OCI-LY3 (cell line): ENCODE measurements around the gene LETM1.

Experiments used
- H2AFZ ChIP-seq: fragments of 200-600, 300-600 bp; shearing (Covaris generic); 2 replicates; pipeline ENCODE4 v1.6.0; 2014; ENCODE audit warnings: antibody characterized with exemption, low read depth, low read length
- H3K27ac ChIP-seq: fragments of 200-600, 300-600 bp; sonication (generic); 2 replicates; pipeline ENCODE4 v1.5.1; 2014; ENCODE audit warnings: mild to moderate bottlenecking, low read length, moderate library complexity, mixed read lengths
- H3K27me3 ChIP-seq: fragments of 200-600, 300-600 bp; sonication (generic); 2 replicates; pipeline ENCODE4 v1.6.1; 2014; ENCODE audit warnings: low read depth, low read length, mixed read lengths
- H3K36me3 ChIP-seq: fragments of 200-600, 300-600 bp; sonication (generic); replicated peaks from 2 replicates; pipeline ENCODE3; 2014; ENCODE audit warnings: low read depth, low read length, mixed read lengths
- H3K4me1 ChIP-seq: fragments of 300-600, 200-600 bp; sonication (generic); 2 replicates; pipeline ENCODE4 v1.6.1; 2014; ENCODE audit warnings: low read length, mixed read lengths
- H3K4me2 ChIP-seq: fragments of 200-600, 300-600 bp; sonication (generic); 2 replicates; pipeline ENCODE4 v1.6.1; 2014; ENCODE audit warnings: low read length, mixed read lengths
- H3K4me3 ChIP-seq: fragments of 300-600, 200-600 bp; sonication (generic); 2 replicates; pipeline ENCODE4 v1.5.1; 2014; ENCODE audit warnings: antibody characterized with exemption, mild to moderate bottlenecking, low read length, moderate library complexity
- H3K79me2 ChIP-seq: fragments of 300-600, 200-600 bp; shearing (Covaris generic); 2 replicates; pipeline ENCODE4 v1.6.1; 2014; ENCODE audit warnings: mild to moderate bottlenecking, low read length, mixed read lengths
- H3K9ac ChIP-seq: fragments of 300-600, 200-600 bp; shearing (Covaris generic); 2 replicates; pipeline ENCODE4 v1.6.0; 2014; ENCODE audit warnings: mild to moderate bottlenecking, low read length, moderate library complexity
- H3K9me3 ChIP-seq: fragments of 200-600, 300-600 bp; shearing (Covaris generic); 2 replicates; pipeline ENCODE4 v1.6.1; 2014; ENCODE audit warnings: low read length, mixed read lengths; ENCODE audit not compliant: insufficient read depth
- H4K20me1 ChIP-seq: fragments of 200-600, 300-600 bp; sonication (generic); 2 replicates; pipeline ENCODE4 v1.6.1; 2016; ENCODE audit warnings: low read length, mixed read lengths; ENCODE audit not compliant: insufficient read depth
- CTCF ChIP-seq: fragments of 200-600, 300-600 bp; sonication (generic); IDR thresholded peaks from 2 replicates; pipeline ENCODE4 v1.5.1; 2014; ENCODE audit warnings: antibody characterized with exemption, low read length, low read depth
- EZH2phosphoT487 ChIP-seq: fragments of 200-600 bp; shearing (Covaris generic); IDR thresholded peaks from 2 replicates; pipeline ENCODE4 v1.6.1; 2018; ENCODE audit warnings: antibody characterized with exemption, mixed run types, low read depth

Gene LETM1

GRCh38 chr4:1856943-1857699 lies 1.2 kb upstream of the LETM1 start:
- Histone ChIP-seq H3K9ac (peak overlapping the region; percentile 75), H3K79me2 (peaks cover 53% of the 10 kb centered on the region), H3K27ac (peak overlapping the region; percentile 47; the same call in 1 of the 2 replicates)

GRCh38 chr4:1855333-1856070 lies 454 bp downstream of the LETM1 start:
- H3K27ac ChIP-seq = peak overlapping the region; percentile 10
- H3K27me3 ChIP-seq = no peaks in the 10 kb centered on the region
- peak overlapping the region; percentile 94 for H3K4me3 ChIP-seq
- peaks cover 69% of the 10 kb centered on the region for H3K79me2 ChIP-seq
- TF ChIP-seq EZH2phosphoT487 (no peak), CTCF (no peak)
- peak overlapping the region; percentile 83 for H3K4me2 ChIP-seq
- peak overlapping the region; percentile 79 for H3K9ac ChIP-seq
- no peak overlapping the region for H2AFZ ChIP-seq
- peaks cover 21% of the 10 kb centered on the region for H4K20me1 ChIP-seq
- H3K4me1 ChIP-seq = peaks cover 13% of the 10 kb centered on the region
- peaks cover 6% of the 10 kb centered on the region for H3K36me3 ChIP-seq
- no peaks in the 10 kb centered on the region for H3K9me3 ChIP-seq

More at GRCh38 chr4:1856943-1857699, 1.2 kb upstream of the LETM1 start:
- Histone ChIP-seq H3K36me3 (peaks cover 6% of the 10 kb centered on the region), H3K4me3 (peak overlapping the region; percentile 94), H3K4me1 (peaks cover 13% of the 10 kb centered on the region), H3K27me3 (0 out of 2 replicates have a peak, but pooled peaks cover 8% of the 10 kb centered on the region), H3K4me2 (peak overlapping the region; percentile 99), H2AFZ (peak overlapping the region; percentile 8; the same call in 1 of the 2 replicates), H4K20me1 (peaks cover 9% of the 10 kb centered on the region), H3K9me3 (no peaks in the 10 kb centered on the region)
- TF ChIP-seq EZH2phosphoT487 = no peak

DNA sequence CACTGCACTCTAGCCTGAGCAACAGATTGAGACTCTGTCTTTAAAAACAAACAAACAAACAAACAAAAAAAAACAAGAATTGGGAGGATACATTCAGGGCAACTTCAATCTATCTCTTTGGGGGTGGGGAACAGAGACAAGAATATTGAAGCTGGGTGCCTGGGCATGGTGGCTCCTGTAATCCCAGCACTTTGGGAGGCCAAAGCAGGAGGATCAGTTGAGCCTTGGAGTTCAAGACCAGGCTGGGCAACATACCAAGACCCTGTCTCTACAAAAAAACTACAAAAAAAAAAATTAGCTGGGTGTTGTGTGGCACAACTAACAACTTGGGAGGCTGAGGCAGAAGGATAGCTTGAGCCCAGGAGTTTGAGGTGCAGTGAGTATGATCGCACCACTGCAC lies 1.2 kb downstream of the LETM1 start:
- peaks cover 77% of the 10 kb centered on the region for H3K79me2 ChIP-seq
- peaks cover 6% of the 10 kb centered on the region for H3K36me3 ChIP-seq
- H3K4me3 ChIP-seq = peak overlapping the region; percentile 94
- TF ChIP-seq CTCF (no peak), EZH2phosphoT487 (no peak)
- H3K4me1 ChIP-seq = peaks cover 13% of the 10 kb centered on the region
- H2AFZ ChIP-seq = no peak overlapping the region
- peak overlapping the region; percentile 83 for H3K4me2 ChIP-seq
- no peak overlapping the region for H3K27ac ChIP-seq
- H4K20me1 ChIP-seq = peaks cover 21% of the 10 kb centered on the region
- H3K27me3 ChIP-seq = no peaks in the 10 kb centered on the region
- peak overlapping the region; percentile 79 for H3K9ac ChIP-seq
- no peaks in the 10 kb centered on the region for H3K9me3 ChIP-seq

GRCh38 chr4:1852904-1853623 lies 2.9 kb downstream of the LETM1 start:
- no peaks in the 10 kb centered on the region for H3K27me3 ChIP-seq
- peaks cover 13% of the 10 kb centered on the region for H3K4me1 ChIP-seq
- H3K9ac ChIP-seq = no peak overlapping the region
- no peak overlapping the region for H3K27ac ChIP-seq
- H4K20me1 ChIP-seq = peaks cover 21% of the 10 kb centered on the region
- H3K4me3 ChIP-seq = no peak overlapping the region
- H2AFZ ChIP-seq = no peak overlapping the region
- H3K79me2 ChIP-seq = peaks cover 89% of the 10 kb centered on the region
- H3K36me3 ChIP-seq = peaks cover 6% of the 10 kb centered on the region
- no peak overlapping the region for H3K4me2 ChIP-seq
- TF ChIP-seq CTCF (no peak), EZH2phosphoT487 (no peak)
- no peaks in the 10 kb centered on the region for H3K9me3 ChIP-seq
